Measurements from ENCODE around the gene FJX1.

GRCh38 chr11:35619116-35619854 lies 1.0 kb downstream of the FJX1 start:
- TF ChIP-seq POLR2A (IDR thresholded peaks at IDR 0.05; ENCODE audit: low read depth, low read length): no peak
- TF ChIP-seq TAF1 (IDR thresholded peaks at IDR 0.05; ENCODE audit: borderline replicate concordance, low read depth, low read length): no peak

All from GM12892 (cell line).